ENCODE measurements around the gene LRMDA.

DNA sequence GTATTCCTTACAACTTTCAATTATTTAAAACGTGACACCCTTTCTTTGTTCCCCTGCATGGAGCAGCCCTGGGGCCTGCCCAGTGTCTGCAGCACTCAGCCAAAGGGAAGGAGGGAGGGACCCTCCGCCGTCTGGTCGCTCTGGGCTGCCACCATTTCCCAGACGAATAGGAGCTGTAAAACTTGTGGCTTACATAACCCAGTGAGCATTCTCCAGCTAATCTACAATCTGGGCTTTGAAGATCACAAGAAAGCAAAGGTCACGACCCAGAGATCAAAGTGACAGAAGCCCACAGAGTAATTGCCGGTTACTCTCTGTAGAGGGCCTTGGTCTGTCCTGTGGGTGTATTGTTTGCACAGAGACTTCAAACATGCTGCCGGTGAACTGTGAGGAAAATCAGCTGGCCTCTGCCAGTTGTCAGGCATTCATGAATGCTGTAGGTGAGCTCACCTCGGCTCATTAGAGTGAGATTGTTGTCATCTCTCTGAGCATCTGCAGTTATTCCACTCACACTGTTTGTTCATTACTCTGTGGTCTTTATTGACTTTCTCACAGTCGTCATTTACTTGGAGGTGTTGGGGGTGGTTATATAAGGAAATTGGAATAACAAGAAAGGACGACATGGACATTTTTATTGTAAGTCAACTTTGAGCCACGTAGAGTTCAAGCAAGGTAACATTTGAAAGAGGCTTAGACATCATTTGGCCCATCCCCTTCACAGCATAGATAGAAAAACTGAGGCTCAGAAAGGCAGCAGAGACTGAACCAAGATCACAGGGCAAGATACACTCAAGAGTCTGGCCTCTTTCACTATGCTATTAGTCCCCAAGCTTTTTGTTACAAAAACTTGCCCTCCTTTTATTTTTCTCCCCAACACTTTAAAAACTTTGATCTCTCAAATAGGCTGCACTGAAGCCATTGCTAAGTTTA is 619.8 kb downstream of the LRMDA start:
- TF ChIP-seq, protein P1, sequence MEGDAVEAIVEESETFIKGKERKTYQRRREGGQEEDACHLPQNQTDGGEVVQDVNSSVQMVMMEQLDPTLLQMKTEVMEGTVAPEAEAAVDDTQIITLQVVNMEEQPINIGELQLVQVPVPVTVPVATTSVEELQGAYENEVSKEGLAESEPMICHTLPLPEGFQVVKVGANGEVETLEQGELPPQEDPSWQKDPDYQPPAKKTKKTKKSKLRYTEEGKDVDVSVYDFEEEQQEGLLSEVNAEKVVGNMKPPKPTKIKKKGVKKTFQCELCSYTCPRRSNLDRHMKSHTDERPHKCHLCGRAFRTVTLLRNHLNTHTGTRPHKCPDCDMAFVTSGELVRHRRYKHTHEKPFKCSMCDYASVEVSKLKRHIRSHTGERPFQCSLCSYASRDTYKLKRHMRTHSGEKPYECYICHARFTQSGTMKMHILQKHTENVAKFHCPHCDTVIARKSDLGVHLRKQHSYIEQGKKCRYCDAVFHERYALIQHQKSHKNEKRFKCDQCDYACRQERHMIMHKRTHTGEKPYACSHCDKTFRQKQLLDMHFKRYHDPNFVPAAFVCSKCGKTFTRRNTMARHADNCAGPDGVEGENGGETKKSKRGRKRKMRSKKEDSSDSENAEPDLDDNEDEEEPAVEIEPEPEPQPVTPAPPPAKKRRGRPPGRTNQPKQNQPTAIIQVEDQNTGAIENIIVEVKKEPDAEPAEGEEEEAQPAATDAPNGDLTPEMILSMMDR (conservative IDR thresholded peaks at IDR 0.05; ENCODE audit: low read depth, low read length): no peak
- TF ChIP-seq EZH2 (IDR thresholded peaks at IDR 0.05; ENCODE audit: borderline replicate concordance, low read depth, low read length, poor library complexity, severe bottlenecking): no peak
